GM12878 (cell line): Measurements from ENCODE around the gene WDR59. TPM values are rescaled to one million over a fixed set of nuclear protein-coding genes. Genes with fewer than 3 reads are reported as not detected.

Source experiments
- ATAC-seq: fragments of 200-7000 bp; cut with Tn5 transposase; 3 replicates; pipeline ENCODE4 v1.9.1; 2020; ENCODE audit warnings: mild to moderate bottlenecking, moderate library complexity
- Bru-seq: library from RNA; stranded (reverse); fragments of 400-500 nt; gene quantifications from one replicate; lab custom pipeline; 2021; lab: Mats Ljungman, UMichigan
- BruChase-seq, 2 experiments: library from RNA; stranded (reverse); fragments of 400-500 nt; gene quantifications; one replicate each; lab custom pipeline; 2021; lab: Mats Ljungman, UMichigan
- BruUV-seq: library from RNA; stranded (reverse); fragments of 400-500 nt; replicated peaks from 2 replicates; lab custom pipeline; 2021; lab: Mats Ljungman, UMichigan
- CTCF ChIA-PET: fragments of 300-600 bp; sonication (Branson Sonifier 250); formaldehyde crosslinking; extraction: SDS; loops from one replicate; lab custom pipeline; 2021; ENCODE audit warnings: inconsistent platforms; lab: Yijun Ruan, JAX
- POLR2A ChIA-PET: fragments of 350-600 bp; formaldehyde crosslinking; extraction: SDS; loops from one replicate; lab custom pipeline; 2021; ENCODE audit warnings: inconsistent platforms; lab: Charles Lee
- RAD21 ChIA-PET: fragments of 300-600 bp; sonication (Branson Sonifier 250); formaldehyde crosslinking; loops from one replicate; lab custom pipeline; 2023; ENCODE audit warnings: antibody characterized with exemption; ENCODE audit not compliant: unreplicated experiment; lab: Charles Lee
- SMC1A ChIA-PET: fragments of 300-600 bp; sonication (Branson Sonifier 250); formaldehyde crosslinking; loops from one replicate; lab custom pipeline; 2023; ENCODE audit not compliant: unreplicated experiment, uncharacterized antibody; lab: Charles Lee
- DNase-seq: peaks from one replicate; pipeline ENCODE4 v3.0.0-alpha.2; 2011; ENCODE audit warnings: low read depth, low spot score
- FAIRE-seq: peaks from 3 replicates; lab custom pipeline; 2011; peaks lifted over from hg19 to GRCh38; lab: Jason Lieb, UNC
- H2AFZ ChIP-seq: 2 replicates; pipeline ENCODE4 v1.6.0; 2011; ENCODE audit warnings: low read depth, low read length, control low read depth; ENCODE audit not compliant: control insufficient read depth
- H3K27ac ChIP-seq: 2 replicates; pipeline ENCODE4 v1.5.1; 2011; ENCODE audit warnings: control low read depth; ENCODE audit not compliant: control insufficient read depth, insufficient read depth
- H3K27me3 ChIP-seq, 2 experiments: replicated peaks in 1 of 2; 2 replicates each; pipeline versions ENCODE4 v1.6.0 to v1.6.1; 2011; ENCODE audit warnings: low read length in 1 of 2; ENCODE audit not compliant: control insufficient read depth in 2 of 2, insufficient read depth in 2 of 2
- H3K36me3 ChIP-seq, 2 experiments: 2 replicates each; pipeline ENCODE4 v1.5.1; 2011; ENCODE audit warnings: low read length in 1 of 2; ENCODE audit not compliant: control insufficient read depth in 2 of 2, insufficient read depth in 2 of 2
- H3K4me1 ChIP-seq: 2 replicates; pipeline ENCODE4 v1.6.1; 2011; ENCODE audit warnings: mild to moderate bottlenecking, low read length, moderate library complexity, mixed read lengths; ENCODE audit not compliant: control insufficient read depth, insufficient read depth
- H3K4me2 ChIP-seq: 2 replicates; pipeline ENCODE4 v1.6.0; 2011; ENCODE audit warnings: control low read depth; ENCODE audit not compliant: control insufficient read depth, insufficient read depth
- H3K4me3 ChIP-seq: fragments of 200-600 bp; sonication (generic); 2 replicates; pipeline ENCODE4 v1.5.1; 2016
- H3K79me2 ChIP-seq: 2 replicates; pipeline ENCODE4 v1.6.0; 2011; ENCODE audit warnings: low read length; ENCODE audit not compliant: control insufficient read depth, insufficient read depth
- H3K9ac ChIP-seq: 2 replicates; pipeline ENCODE4 v1.8.0; 2011; ENCODE audit warnings: low read length, control low read depth, mixed read lengths; ENCODE audit not compliant: control insufficient read depth, insufficient read depth
- H3K9me3 ChIP-seq: replicated peaks from 3 replicates; pipeline ENCODE4 v1.5.1; 2011; ENCODE audit warnings: mild to moderate bottlenecking, low read length; ENCODE audit not compliant: control insufficient read depth, insufficient read depth
- H4K20me1 ChIP-seq: 2 replicates; pipeline ENCODE4 v1.6.0; 2011; ENCODE audit not compliant: control insufficient read depth, insufficient read depth
- IKZF1 ChIP-seq: fragments of 450-650 bp; conservative IDR thresholded peaks from 2 replicates; pipeline ENCODE4 v1.6.1; 2017; ENCODE audit warnings: antibody characterized with exemption, mild to moderate bottlenecking
- NFIC ChIP-seq: IDR thresholded peaks from 2 replicates; pipeline ENCODE4 v1.6.1; 2012; ENCODE audit warnings: low read depth, mild to moderate bottlenecking, inconsistent platforms, low read length, moderate library complexity
- POU2F2 ChIP-seq: IDR thresholded peaks from 3 replicates; pipeline ENCODE4 v1.6.1; 2011; ENCODE audit warnings: low read depth, mild to moderate bottlenecking, low read length, borderline replicate concordance
- RFX5 ChIP-seq: IDR thresholded peaks from 2 replicates; pipeline ENCODE4 v1.6.1; 2011; ENCODE audit warnings: low read depth, low read length, improper control_type of control experiment
- SIN3A ChIP-seq: IDR thresholded peaks from 2 replicates; pipeline ENCODE4 v1.6.1; 2012; ENCODE audit warnings: low read depth, low read length, improper control_type of control experiment
- SP1 ChIP-seq: IDR thresholded peaks from one replicate; pipeline ENCODE4 v1.6.1; 2011; ENCODE audit warnings: low read depth, low read length
- TARDBP ChIP-seq: IDR thresholded peaks from 2 replicates; pipeline ENCODE4 v1.6.1; 2016; ENCODE audit warnings: borderline replicate concordance
- TCF12 ChIP-seq: IDR thresholded peaks from 2 replicates; pipeline ENCODE4 v1.6.1; 2011; ENCODE audit warnings: low read depth, mild to moderate bottlenecking, low read length
- WGBS: methylation state at CpG from one replicate; pipeline ENCODE4 v1.1.6; 2016; ENCODE audit warnings: low lambda C conversion rate; ENCODE audit not compliant: insufficient replicate concordance, insufficient coverage; ENCODE audit errors: missing lambda C conversion rate; 5-methylcytosine and 5-hydroxymethylcytosine counted together
- in situ Hi-C: fragments of 300-500 bp; cut with MboI; formaldehyde crosslinking; loops from 9 replicates; pipeline ENCODE4 v1.14.3; 2018; ENCODE audit warnings: mixed read lengths
- intact Hi-C: fragments of 100-400 bp; cut with micrococcal nuclease; formaldehyde crosslinking; loops from one replicate; pipeline ENCODE4 v1.14.2; 2022; ENCODE audit not compliant: unreplicated experiment
- long read RNA-seq, 2 experiments: library from polyadenylated mRNA; unstranded; transcript quantifications; one replicate each; pipeline ENCODE4 v2.0.0, GENCODE V29; 2019 to 2020
- polyA minus RNA-seq, 3 experiments: library from RNA; depleted of rRNA, polyadenylated mRNA; stranded (reverse); fragments of >200 nt; gene quantifications; 2 replicates each; pipeline ENCODE4 v1.2.3, GENCODE V29; 2011
- polyA plus RNA-seq, 11 experiments: library from polyadenylated mRNA; depleted of rRNA in 4 of 11; unstranded in 6 of 11; stranded (reverse) in 5 of 11; fragments of >200 nt; fragmentation: Nextera tagmentation in 4 of 11; fragmentation: Illumina TruSeq in 1 of 11; extraction: Ambion mirVana in 4 of 11; extraction: Trizol in 1 of 11; gene quantifications; 1 replicate in 1 of 11; 2 replicates in 10 of 11; pipeline versions ENCODE4 v1.2.1 to v1.2.3, GENCODE V29; 2011 to 2016; ENCODE audit warnings: inconsistent platforms in 2 of 11, missing spikeins in 2 of 11, low read depth in 1 of 11
- total RNA-seq, 4 experiments: library from RNA; depleted of rRNA in 3 of 4; stranded (reverse); fragments of >200 nt in 3 of 4; fragmentation: Illumina TruSeq in 1 of 4; extraction: Trizol in 1 of 4; gene quantifications; 2 replicates each; pipeline versions ENCODE4 v1.2.1 to v1.2.3, GENCODE V29; 2013 to 2021
- TF ChIP-seq, protein P1 (sequence below): fragments of 450-650 bp; conservative IDR thresholded peaks from 2 replicates; pipeline ENCODE4 v1.6.1; 2017; ENCODE audit warnings: mild to moderate bottlenecking, moderate library complexity

WDR59 gene, protein sequence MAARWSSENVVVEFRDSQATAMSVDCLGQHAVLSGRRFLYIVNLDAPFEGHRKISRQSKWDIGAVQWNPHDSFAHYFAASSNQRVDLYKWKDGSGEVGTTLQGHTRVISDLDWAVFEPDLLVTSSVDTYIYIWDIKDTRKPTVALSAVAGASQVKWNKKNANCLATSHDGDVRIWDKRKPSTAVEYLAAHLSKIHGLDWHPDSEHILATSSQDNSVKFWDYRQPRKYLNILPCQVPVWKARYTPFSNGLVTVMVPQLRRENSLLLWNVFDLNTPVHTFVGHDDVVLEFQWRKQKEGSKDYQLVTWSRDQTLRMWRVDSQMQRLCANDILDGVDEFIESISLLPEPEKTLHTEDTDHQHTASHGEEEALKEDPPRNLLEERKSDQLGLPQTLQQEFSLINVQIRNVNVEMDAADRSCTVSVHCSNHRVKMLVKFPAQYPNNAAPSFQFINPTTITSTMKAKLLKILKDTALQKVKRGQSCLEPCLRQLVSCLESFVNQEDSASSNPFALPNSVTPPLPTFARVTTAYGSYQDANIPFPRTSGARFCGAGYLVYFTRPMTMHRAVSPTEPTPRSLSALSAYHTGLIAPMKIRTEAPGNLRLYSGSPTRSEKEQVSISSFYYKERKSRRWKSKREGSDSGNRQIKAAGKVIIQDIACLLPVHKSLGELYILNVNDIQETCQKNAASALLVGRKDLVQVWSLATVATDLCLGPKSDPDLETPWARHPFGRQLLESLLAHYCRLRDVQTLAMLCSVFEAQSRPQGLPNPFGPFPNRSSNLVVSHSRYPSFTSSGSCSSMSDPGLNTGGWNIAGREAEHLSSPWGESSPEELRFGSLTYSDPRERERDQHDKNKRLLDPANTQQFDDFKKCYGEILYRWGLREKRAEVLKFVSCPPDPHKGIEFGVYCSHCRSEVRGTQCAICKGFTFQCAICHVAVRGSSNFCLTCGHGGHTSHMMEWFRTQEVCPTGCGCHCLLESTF
- 135 and 136 TPM in 2 replicates for total RNA-seq (2013; cell fraction: nucleolus; rRNA removed)
- total RNA-seq (2014; rRNA removed) (23.7 and 24.3 TPM in 2 replicates), total RNA-seq (2014; rRNA removed; fragmentation: Illumina TruSeq; extraction: Trizol) (17.2 and 19.0 TPM in 2 replicates), total RNA-seq (2021) (54.9 and 62.0 TPM in 2 replicates), polyA plus RNA-seq (2011; rRNA removed) (64.5 and 78.4 TPM in 2 replicates), polyA plus RNA-seq (2014; fragmentation: Illumina TruSeq; extraction: Trizol) (31.1 and 32.7 TPM in 2 replicates), polyA plus RNA-seq (2014; fragmentation: Nextera tagmentation; extraction: Ambion mirVana) (10 to 100 TPM in 1 of 2 experiments, 1 to 10 TPM in 1; 9.7 to 11.5 TPM), polyA plus RNA-seq (2014; rRNA removed) (35.1 and 37.7 TPM in 2 replicates), polyA plus RNA-seq (2016; fragmentation: Nextera tagmentation; extraction: Ambion mirVana) (10 to 100 TPM; 19.9 to 25.3 TPM), polyA minus RNA-seq (2011; rRNA and poly(A)+ RNA removed) (79.4 and 90.2 TPM in 2 replicates), Bru-seq, nascent RNA (percentile 72 among the genes with signal in this experiment), BruChase-seq, experiment 1, labeled RNA remaining after a 6-hour chase (percentile 83 among the genes with signal in this experiment), BruChase-seq, experiment 2, labeled RNA remaining after a 2-hour chase (percentile 76 among the genes with signal in this experiment)
- 19.6 TPM for polyA plus RNA-seq (2011; ENCODE audit: low read depth)
- 55.0 and 58.9 TPM in 2 replicates for polyA plus RNA-seq (2011; cell fraction: cytosol; rRNA removed)
- 158 and 164 TPM in 2 replicates for polyA plus RNA-seq (2011; cell fraction: nucleus; rRNA removed)
- polyA plus RNA-seq (2012) = 46.0 and 48.8 TPM in 2 replicates
- polyA minus RNA-seq (2011; cell fraction: cytosol; rRNA and poly(A)+ RNA removed) = 27.7 and 34.0 TPM in 2 replicates
- 29.5 and 51.9 TPM in 2 replicates for polyA minus RNA-seq (2011; cell fraction: nucleus; rRNA and poly(A)+ RNA removed)
- long read RNA-seq, experiment 1, partial matches to known transcripts = 2 of 4 reads
- long read RNA-seq, experiment 1, other reads (novel, unspliced or antisense) = 2 of 4 reads
- long read RNA-seq, experiment 2, partial matches to known transcripts = 11 of 21 reads
- long read RNA-seq, experiment 2, other reads (novel, unspliced or antisense) = 8 of 21 reads

DNA sequence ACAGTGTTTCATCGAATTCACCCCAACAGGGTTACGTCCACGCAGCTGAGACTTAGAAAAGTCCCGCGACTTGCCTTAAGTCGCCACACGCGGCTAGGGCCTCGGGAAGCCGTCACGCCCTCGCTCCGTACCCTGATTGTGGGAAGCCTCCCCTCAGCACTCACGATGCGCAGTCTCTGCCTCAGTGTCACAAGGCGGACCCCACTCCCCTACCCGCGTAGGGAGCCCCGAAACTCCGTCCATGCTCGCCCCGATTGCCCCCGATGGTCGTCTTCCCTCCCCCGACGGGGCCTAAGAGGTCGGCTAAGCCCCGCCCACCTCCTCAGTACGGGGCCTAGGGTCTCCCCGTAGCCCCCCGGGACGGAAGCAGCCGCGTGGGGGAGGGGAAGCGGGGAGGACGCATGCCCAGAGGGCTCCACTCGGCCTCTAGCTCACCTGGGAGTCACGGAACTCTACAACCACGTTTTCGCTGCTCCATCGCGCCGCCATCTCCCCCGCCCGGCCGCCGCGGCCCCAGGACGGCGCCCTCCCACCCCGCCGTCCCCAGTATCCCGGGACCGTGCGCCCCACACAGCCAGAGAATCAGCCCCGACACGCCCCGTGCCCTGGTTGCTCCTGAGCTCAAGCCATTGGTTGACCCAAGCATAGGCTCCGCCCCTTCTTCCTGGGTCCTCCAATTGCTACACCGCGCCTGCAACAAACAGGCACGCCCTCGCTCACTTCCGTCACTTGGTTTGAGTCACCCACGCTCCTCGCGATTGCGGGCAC lies at the start of gene WDR59:
WDR59 (minus strand) TSS at position 595 of the 768 bp plus-strand sequence; CDS start at position 489, 106 bp downstream.
- Histone ChIP-seq H3K27ac (peak within 1 kb of the TSS; percentile 92), H3K36me3 (no peaks in the 10 kb centered on the region; a peak in 1 of 4 replicates), H3K9ac (peak within 1 kb of the TSS; percentile 92), H3K4me2 (peak within 1 kb of the TSS; percentile 83), H3K79me2 (peaks cover 25% of the 10 kb centered on the region), H2AFZ (peak within 1 kb of the TSS; percentile 89), H4K20me1 (no peaks in the 10 kb centered on the region), H3K27me3 (no peaks in the 10 kb centered on the region), H3K4me1 (no peaks in the 10 kb centered on the region; the same call in 1 of the 2 replicates), H3K9me3 (no peaks in the 10 kb centered on the region), H3K4me3 (peak within 1 kb of the TSS; percentile 99)
- FAIRE-seq (peak; percentile 98), ATAC-seq (peak; percentile 99), DNase-seq (peak; percentile 96)
- ChIA-PET RAD21 (interaction anchor here (0.6 to 4.0 kb wide), 10 partner anchors 14 to 318 kb away, joined by 3 to 28 read pairs (median 4); partner anchors contain the start of genes RFWD3 and ZNRF1), SMC1A (interaction anchor here (1.0 to 1.8 kb wide), 11 partner anchors 8 to 289 kb away, joined by 3 to 10 read pairs (median 5); partner anchors contain the start of gene ZNRF1), CTCF (interaction anchor here (0.8 to 2.8 kb wide), 7 partner anchors 12 to 400 kb away, joined by 3 to 18 read pairs (median 5); partner anchors contain the start of gene ZNRF1), POLR2A (interaction anchor here (0.5 to 1.5 kb wide), 15 partner anchors 13 to 1807 kb away, joined by 3 to 10 read pairs (median 3); partner anchors contain the start of gene ZNRF1)
- in situ Hi-C loops (no loop called here), intact Hi-C loops (no loop called here)
- BruUV-seq = TSS peak; percentile 89
- WGBS = 1% methylated on average over 67 of the region's 68 CpGs
- TF ChIP-seq SP1 (peak; percentile 89), TCF12 (0 out of 2 replicates have a peak, but pooled peaks have one; percentile 38), NFIC (no peak), RFX5 (0 out of 2 replicates have a peak, but pooled peaks have one; percentile 57), TARDBP (peak; percentile 6; the same call in 1 of the 2 replicates), POU2F2 (no peak), SIN3A (0 out of 2 replicates have a peak, but pooled peaks have one; percentile 11), IKZF1 (peak; percentile 51)
- TF ChIP-seq, protein P1, sequence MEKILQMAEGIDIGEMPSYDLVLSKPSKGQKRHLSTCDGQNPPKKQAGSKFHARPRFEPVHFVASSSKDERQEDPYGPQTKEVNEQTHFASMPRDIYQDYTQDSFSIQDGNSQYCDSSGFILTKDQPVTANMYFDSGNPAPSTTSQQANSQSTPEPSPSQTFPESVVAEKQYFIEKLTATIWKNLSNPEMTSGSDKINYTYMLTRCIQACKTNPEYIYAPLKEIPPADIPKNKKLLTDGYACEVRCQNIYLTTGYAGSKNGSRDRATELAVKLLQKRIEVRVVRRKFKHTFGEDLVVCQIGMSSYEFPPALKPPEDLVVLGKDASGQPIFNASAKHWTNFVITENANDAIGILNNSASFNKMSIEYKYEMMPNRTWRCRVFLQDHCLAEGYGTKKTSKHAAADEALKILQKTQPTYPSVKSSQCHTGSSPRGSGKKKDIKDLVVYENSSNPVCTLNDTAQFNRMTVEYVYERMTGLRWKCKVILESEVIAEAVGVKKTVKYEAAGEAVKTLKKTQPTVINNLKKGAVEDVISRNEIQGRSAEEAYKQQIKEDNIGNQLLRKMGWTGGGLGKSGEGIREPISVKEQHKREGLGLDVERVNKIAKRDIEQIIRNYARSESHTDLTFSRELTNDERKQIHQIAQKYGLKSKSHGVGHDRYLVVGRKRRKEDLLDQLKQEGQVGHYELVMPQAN = 0 out of 2 replicates have a peak, but pooled peaks have one; percentile 43
